ENCODE data around the gene FBXW8. TPM values are rescaled to one million over a fixed set of nuclear protein-coding genes. Genes with fewer than 3 reads are reported as not detected.

Gene FBXW8
- total RNA-seq, 2 experiments from 2014 or later, result 6.4 to 6.5 TPM

- no peaks in the 10 kb centered on the region for H3K9me3 Mint-ChIP-seq
- H3K36me3 Mint-ChIP-seq (ENCODE audit: low read depth), result peaks cover 37% of the 10 kb centered on the region
- no peaks in the 10 kb centered on the region for H3K4me1 Mint-ChIP-seq (ENCODE audit: low read depth)
- intact Hi-C loops (cut with micrococcal nuclease), result no loop called here
- no peak overlapping the region for H3K4me3 Mint-ChIP-seq
- DNase-seq, result no peak
- no peak overlapping the region for H3K27ac Mint-ChIP-seq
- CTCF ChIA-PET, result no interaction called here
- H3K27me3 Mint-ChIP-seq (ENCODE audit: low read depth), result no peaks in the 10 kb centered on the region
Measured at GRCh38 chr12:116933091-116933490, 22.3 kb downstream of the FBXW8 start.

DNA sequence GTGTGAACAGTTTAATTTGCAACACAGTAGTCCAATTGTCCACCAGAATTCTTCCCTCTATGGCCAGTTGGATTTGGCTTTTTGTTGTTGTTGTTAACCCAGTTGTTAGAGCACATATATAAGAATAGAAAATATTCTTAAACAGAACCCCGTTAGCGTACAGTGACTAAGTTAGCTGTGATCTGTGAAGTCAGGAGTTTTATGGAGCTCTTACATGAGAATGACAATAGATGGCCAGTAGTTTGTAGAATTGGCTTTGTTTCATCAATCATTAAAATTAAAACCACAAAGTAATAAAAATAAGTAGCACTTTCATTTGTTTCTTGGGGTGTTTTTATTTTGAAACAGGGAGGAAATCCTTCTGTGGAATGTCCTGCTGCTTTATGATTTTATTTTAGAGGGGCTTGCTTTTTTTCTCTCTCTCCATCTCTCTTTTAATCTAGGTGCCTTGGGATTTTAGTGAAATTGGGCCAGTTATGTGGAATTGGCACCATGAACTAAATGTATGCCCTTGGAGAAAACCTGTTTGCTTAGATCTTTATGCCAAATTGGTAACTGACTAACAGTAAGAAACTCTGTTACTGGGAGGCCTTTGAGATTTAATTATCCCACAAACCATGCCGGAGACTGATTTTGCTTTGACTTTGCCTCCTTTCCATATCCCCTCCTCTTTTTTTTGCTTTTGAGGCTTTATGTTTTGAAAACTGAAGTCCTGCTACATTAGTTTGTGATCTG is 22.9 kb downstream of the FBXW8 start:
- H3K27ac Mint-ChIP-seq, result no peak overlapping the region
- intact Hi-C loops (cut with micrococcal nuclease), result no loop called here
- no peak for DNase-seq
- no peak overlapping the region for H3K4me3 Mint-ChIP-seq
- H3K27me3 Mint-ChIP-seq (ENCODE audit: low read depth), result no peaks in the 10 kb centered on the region
- CTCF ChIA-PET, result interaction anchor here (0.6 kb wide), 1 partner anchor 203 kb away, joined by 3 read pairs; no protein-coding TSS in a partner anchor
- H3K36me3 Mint-ChIP-seq (ENCODE audit: low read depth), result peaks cover 32% of the 10 kb centered on the region
- no peaks in the 10 kb centered on the region for H3K9me3 Mint-ChIP-seq
- H3K4me1 Mint-ChIP-seq (ENCODE audit: low read depth), result no peaks in the 10 kb centered on the region

DNA sequence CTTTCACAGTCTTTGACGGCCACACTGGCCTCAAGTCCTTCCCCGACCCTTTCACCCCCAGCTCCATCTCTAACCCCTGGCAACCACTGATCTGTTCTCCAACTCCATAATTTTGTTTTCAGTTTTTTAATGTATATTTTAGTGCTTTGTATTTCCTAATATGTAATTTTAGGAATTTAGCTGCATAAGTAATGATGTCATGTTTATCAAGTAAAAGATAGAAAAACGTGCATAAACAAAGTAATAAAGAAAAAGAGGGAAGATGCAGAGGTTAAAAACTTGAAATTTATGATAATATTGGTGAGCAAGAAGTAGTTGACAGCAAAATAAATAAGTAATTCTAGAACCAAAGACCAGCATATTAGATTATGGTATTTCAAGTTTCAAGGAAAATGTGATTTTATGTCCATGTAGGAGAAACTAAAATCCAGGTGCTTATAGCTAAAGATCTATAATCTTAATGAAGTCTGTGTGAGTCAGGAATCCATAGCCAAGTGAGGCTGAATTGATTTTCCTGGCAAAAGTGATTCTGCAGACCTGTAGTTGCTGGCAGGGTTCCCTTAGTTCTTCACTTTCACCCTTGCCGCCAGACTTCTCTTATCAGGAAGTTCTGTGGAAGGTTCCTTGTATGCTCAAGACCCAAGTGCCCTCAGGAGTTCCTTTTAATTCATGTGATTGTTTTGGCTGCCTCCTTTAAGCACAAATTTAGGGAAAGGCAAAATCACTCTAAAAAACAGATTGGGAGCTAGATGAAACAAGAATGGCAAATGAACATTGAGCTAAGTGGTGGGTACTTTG is 24.4 kb downstream of the FBXW8 start:
- no peak overlapping the region for H3K4me3 Mint-ChIP-seq
- CTCF ChIA-PET, result interaction anchor here (1.2 kb wide), 1 partner anchor 232 kb away, joined by 3 read pairs; no protein-coding TSS in a partner anchor

GRCh38 chr12:116937640-116938039 is 26.9 kb downstream of the FBXW8 start:
- Mint-ChIP-seq H3K36me3 (ENCODE audit: low read depth) (peaks cover 38% of the 10 kb centered on the region), H3K27ac (no peak overlapping the region), H3K4me1 (ENCODE audit: low read depth) (no peaks in the 10 kb centered on the region), H3K27me3 (ENCODE audit: low read depth) (no peaks in the 10 kb centered on the region), H3K4me3 (no peak overlapping the region), H3K9me3 (no peaks in the 10 kb centered on the region)
- intact Hi-C loops (cut with micrococcal nuclease), result no loop called here
- no peak for DNase-seq
- CTCF ChIA-PET, result interaction anchor here (1.0 kb wide), 1 partner anchor 11 kb away, joined by 4 read pairs; no protein-coding TSS in a partner anchor

More for the DNA sequence above, 24.4 kb downstream of the FBXW8 start:
- no peaks in the 10 kb centered on the region for H3K4me1 Mint-ChIP-seq (ENCODE audit: low read depth)
- no peak overlapping the region for H3K27ac Mint-ChIP-seq
- no peaks in the 10 kb centered on the region for H3K27me3 Mint-ChIP-seq (ENCODE audit: low read depth)
- intact Hi-C loops (cut with micrococcal nuclease), result no loop called here
- no peaks in the 10 kb centered on the region for H3K9me3 Mint-ChIP-seq
- H3K36me3 Mint-ChIP-seq (ENCODE audit: low read depth), result peaks cover 26% of the 10 kb centered on the region
- DNase-seq, result no peak

DNA sequence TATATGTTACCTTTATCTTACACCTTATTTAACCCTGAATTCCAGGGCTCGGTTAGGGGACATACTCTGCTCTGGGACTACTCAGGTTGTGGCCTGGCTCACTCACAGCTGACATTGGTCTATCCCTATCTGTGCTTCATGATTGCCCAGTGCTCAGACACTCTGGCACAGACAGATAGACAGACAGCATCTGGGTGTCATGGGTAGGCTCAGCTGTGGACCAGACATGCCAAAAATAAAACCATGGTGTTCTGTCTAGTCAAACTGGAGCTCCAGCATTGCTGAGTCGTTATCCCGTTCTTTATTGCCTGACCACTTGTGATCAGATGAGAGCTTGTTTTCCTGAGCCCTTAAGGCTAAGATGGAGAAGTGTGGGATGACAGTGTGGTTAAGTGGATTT is 29.0 kb downstream of the FBXW8 start:
- Mint-ChIP-seq H3K4me1 (ENCODE audit: low read depth) (no peaks in the 10 kb centered on the region), H3K36me3 (ENCODE audit: low read depth) (peaks cover 40% of the 10 kb centered on the region), H3K27me3 (ENCODE audit: low read depth) (no peaks in the 10 kb centered on the region), H3K4me3 (no peak overlapping the region), H3K9me3 (peaks cover 2% of the 10 kb centered on the region), H3K27ac (no peak overlapping the region)
- CTCF ChIA-PET, result no interaction called here
- DNase-seq, result no peak
- intact Hi-C loops (cut with micrococcal nuclease), result no loop called here

DNA sequence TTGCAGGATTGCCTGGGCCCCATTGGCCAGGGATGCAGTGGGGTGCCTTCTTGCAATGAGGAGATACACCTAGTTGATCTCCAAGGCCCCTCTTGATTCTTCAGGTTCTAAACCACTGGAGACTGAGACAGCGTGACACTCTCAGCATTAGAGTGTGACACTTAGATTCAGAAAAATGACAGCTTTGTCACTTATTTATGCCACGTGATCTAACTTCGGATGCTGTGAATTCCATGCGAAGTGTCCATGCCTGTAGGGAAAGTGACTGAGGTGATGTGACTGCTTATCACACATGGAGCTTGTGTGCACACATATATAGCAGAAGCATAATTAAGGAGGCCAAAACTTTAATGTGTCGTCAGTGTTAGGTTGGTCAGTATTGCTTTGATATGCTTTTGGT is 30.4 kb downstream of the FBXW8 start:
- Mint-ChIP-seq H3K27me3 (ENCODE audit: low read depth) (no peaks in the 10 kb centered on the region), H3K27ac (no peak overlapping the region), H3K4me1 (ENCODE audit: low read depth) (no peaks in the 10 kb centered on the region), H3K4me3 (no peak overlapping the region), H3K36me3 (ENCODE audit: low read depth) (peaks cover 40% of the 10 kb centered on the region), H3K9me3 (peaks cover 2% of the 10 kb centered on the region)
- CTCF ChIA-PET, result no interaction called here
- intact Hi-C loops (cut with micrococcal nuclease), result no loop called here
- DNase-seq, result no peak

DNA sequence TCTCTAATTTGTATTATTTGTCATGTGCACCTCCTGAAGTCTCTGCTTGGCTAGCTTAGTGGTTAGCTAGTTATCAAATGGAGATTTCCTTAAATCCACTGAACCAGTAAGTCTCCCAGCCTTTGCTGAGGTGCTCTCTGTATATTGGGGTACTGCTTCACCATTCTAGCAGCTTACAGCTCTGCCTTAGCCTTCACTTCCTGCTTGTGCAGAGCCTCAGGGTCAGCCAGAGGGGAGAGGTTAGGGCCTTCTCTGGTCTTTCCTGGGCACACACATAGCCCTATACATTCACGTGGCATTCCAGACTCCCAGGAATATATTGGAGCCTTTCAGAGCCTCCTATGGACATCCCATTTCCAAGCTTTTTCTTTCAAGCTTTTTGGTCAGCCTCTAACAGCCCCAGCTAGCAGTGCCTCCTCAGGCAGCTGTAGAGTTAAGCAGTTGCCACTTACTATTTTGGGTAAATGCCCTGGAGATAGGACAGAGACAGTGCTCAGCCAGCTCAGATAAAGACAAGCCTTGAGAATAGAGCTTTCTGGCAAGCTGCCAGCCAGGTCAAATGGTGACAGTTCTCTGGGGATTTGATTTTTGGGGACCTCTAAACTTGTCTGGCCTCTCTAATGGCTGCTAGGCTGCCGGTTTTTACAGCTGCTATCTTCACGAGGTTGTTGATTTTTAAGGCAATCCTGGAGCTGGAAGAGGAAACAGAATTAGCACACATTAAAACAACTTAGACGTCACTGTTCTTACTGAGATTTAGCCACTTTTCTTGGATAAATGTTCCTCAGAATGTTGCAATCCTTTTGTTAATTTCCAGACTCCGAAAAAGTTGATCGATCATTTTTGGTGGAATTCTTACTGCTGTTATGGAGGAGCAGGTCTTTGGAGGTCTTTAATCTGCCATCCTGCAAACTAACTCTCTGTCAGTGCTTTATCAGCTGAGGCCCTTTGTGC is 32.9 kb downstream of the FBXW8 start:
- no peak overlapping the region for H3K4me3 Mint-ChIP-seq
- H3K27me3 Mint-ChIP-seq (ENCODE audit: low read depth), result no peaks in the 10 kb centered on the region
- no peaks in the 10 kb centered on the region for H3K4me1 Mint-ChIP-seq (ENCODE audit: low read depth)
- CTCF ChIA-PET, result interaction anchor here (0.8 to 1.2 kb wide), 2 partner anchors 12 to 234 kb away, joined by 3 to 4 read pairs; no protein-coding TSS in a partner anchor
- peaks cover 43% of the 10 kb centered on the region for H3K36me3 Mint-ChIP-seq (ENCODE audit: low read depth)
- intact Hi-C loops (cut with micrococcal nuclease), result no loop called here
- H3K27ac Mint-ChIP-seq, result no peak overlapping the region
- no peak for DNase-seq
- peaks cover 2% of the 10 kb centered on the region for H3K9me3 Mint-ChIP-seq

DNA sequence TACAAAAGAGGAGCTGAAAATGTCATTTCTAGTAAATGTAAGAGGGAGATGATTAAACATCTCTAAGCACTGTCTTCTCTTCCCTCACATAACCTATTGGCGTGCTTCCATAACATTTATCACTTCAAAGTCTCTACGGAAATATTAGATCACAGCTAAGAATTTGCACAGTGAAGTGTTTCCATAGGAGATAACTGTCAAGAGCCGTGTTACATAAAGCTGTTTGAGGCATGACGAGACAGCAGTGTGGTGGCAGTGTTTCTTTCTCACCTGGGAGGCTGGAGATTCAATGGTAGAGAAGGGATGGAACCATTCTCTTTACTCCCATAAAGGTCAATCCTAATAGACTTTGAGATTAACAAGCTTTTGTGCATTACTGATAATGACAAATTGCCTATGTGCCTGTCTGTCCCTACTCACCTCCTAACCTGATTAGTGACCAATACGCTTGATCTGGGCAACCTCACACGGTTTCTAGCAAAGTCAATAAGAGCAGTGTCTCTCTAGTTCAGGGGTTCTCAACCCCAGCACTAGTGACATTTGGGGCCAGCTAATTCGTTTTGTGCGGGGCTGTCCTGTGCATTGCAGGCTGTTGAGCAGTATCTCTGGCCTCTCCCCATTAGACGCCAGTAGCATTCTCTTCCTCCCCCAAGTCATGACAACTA is 35.3 kb downstream of the FBXW8 start:
- no peaks in the 10 kb centered on the region for H3K27me3 Mint-ChIP-seq (ENCODE audit: low read depth)
- no peak overlapping the region for H3K4me3 Mint-ChIP-seq
- H3K27ac Mint-ChIP-seq, result no peak overlapping the region
- no peak for DNase-seq
- no peaks in the 10 kb centered on the region for H3K4me1 Mint-ChIP-seq (ENCODE audit: low read depth)
- H3K9me3 Mint-ChIP-seq, result peaks cover 2% of the 10 kb centered on the region
- H3K36me3 Mint-ChIP-seq (ENCODE audit: low read depth), result peaks cover 46% of the 10 kb centered on the region
- intact Hi-C loops (cut with micrococcal nuclease), result no loop called here
- CTCF ChIA-PET, result no interaction called here

- Mint-ChIP-seq H3K4me1 (ENCODE audit: low read depth) (no peaks in the 10 kb centered on the region), H3K36me3 (ENCODE audit: low read depth) (peaks cover 28% of the 10 kb centered on the region), H3K4me3 (no peak overlapping the region), H3K27me3 (ENCODE audit: low read depth) (no peaks in the 10 kb centered on the region), H3K9me3 (peaks cover under 1% of the 10 kb centered on the region), H3K27ac (no peak overlapping the region)
- intact Hi-C loops (cut with micrococcal nuclease), result no loop called here
- CTCF ChIA-PET, result no interaction called here
- no peak for DNase-seq
Measured at GRCh38 chr12:116948298-116948697, 37.5 kb downstream of the FBXW8 start.

GRCh38 chr12:116950628-116951325 is 40.0 kb downstream of the FBXW8 start:
- H3K27me3 Mint-ChIP-seq (ENCODE audit: low read depth), result no peaks in the 10 kb centered on the region
- no peak overlapping the region for H3K4me3 Mint-ChIP-seq
- H3K27ac Mint-ChIP-seq, result no peak overlapping the region
- no peaks in the 10 kb centered on the region for H3K9me3 Mint-ChIP-seq
- H3K4me1 Mint-ChIP-seq (ENCODE audit: low read depth), result no peaks in the 10 kb centered on the region
- CTCF ChIA-PET, result no interaction called here
- DNase-seq, result no peak
- intact Hi-C loops (cut with micrococcal nuclease), result no loop called here
- peaks cover 19% of the 10 kb centered on the region for H3K36me3 Mint-ChIP-seq (ENCODE audit: low read depth)

DNA sequence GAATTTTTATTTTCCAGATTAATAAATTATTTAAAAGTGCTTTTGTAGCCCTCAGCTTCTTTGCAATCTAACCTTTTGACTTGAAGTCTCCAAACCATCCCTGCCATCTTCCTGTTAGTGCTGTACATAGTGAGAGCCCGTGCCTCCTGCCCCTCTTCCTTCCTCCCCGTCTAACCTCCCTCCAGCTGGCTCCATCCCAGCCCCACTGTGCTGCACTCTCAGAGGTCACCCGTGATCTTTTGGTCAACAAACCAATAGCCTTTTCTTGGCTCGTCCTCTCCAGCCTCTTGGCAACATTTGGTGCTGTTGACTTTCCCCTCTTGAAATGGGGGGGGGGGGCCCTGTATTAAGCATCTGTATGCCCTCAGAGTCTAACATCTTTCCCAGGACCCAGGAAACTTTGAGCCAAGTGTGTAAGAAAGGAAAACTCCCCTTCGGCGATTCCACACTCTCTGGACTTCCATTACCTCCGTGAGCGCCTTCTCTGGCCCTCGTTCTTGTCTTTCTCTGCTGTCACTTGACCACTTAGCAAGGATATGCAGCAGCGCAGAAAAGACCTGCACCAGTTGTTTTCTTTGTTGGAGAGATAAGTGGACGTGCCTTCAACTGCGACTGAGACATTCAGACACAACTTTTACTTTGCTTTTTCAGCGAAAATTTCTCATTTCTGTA is 44.1 kb downstream of the FBXW8 start:
- CTCF ChIA-PET, result interaction anchor here (0.7 to 1.3 kb wide), 4 partner anchors 11 to 251 kb away, joined by 3 to 6 read pairs (median 4); no protein-coding TSS in a partner anchor
- Mint-ChIP-seq H3K27ac (no peak overlapping the region), H3K36me3 (ENCODE audit: low read depth) (no peaks in the 10 kb centered on the region), H3K27me3 (ENCODE audit: low read depth) (no peaks in the 10 kb centered on the region), H3K4me3 (no peak overlapping the region), H3K9me3 (no peaks in the 10 kb centered on the region), H3K4me1 (ENCODE audit: low read depth) (peaks cover 7% of the 10 kb centered on the region)
- DNase-seq, result no peak
- intact Hi-C loops (cut with micrococcal nuclease), result loop anchor here (2.0 kb wide), 1 partner anchor 252 kb away; no protein-coding TSS in a partner anchor

All from activated naive CD4-positive, alpha-beta T cell treated with anti-CD3 and anti-CD28 coated beads for 36 hours (primary cell).